ENCODE results near the gene PRMT7. TPM values are rescaled to one million over a fixed set of nuclear protein-coding genes. Genes with fewer than 3 reads are reported as not detected.
"Not testable (repeated sequence)": the region's sequence is repeated elsewhere in the genome, so short reads cannot be mapped to it uniquely, and the experiment has no call there.

The PRMT7 gene
- total RNA-seq, 2 donors from 2014 or later: 55.2 to 59.4 TPM

- Mint-ChIP-seq H3K4me1 (peaks cover 76% of the 10 kb centered on the region), H3K36me3 (ENCODE audit: low read depth) (peaks cover 17% of the 10 kb centered on the region), H3K27me3 (no peaks in the 10 kb centered on the region), H3K4me3 (peak overlapping the region; percentile 94), H3K27ac (peak overlapping the region; percentile 93)
- DNase-seq (no peak), ATAC-seq (no peak)
- no peaks in the 10 kb centered on the region for H3K9me3 ChIP-seq (ENCODE audit: control insufficient read depth, low read length, poor library complexity, severe bottlenecking)
Measured at GRCh38 chr16:68288252-68288650, 22.6 kb upstream of the PRMT7 start.

- Mint-ChIP-seq H3K27ac (peak overlapping the region; percentile 93), H3K36me3 (ENCODE audit: low read depth) (peaks cover 21% of the 10 kb centered on the region), H3K4me1 (peaks cover 75% of the 10 kb centered on the region), H3K4me3 (peak overlapping the region; percentile 7)
- H3K27me3 Mint-ChIP-seq; ATAC-seq; H3K9me3 ChIP-seq (ENCODE audit: control insufficient read depth, low read length, poor library complexity, severe bottlenecking); DNase-seq: not testable (repeated sequence)
Measured at GRCh38 chr16:68288796-68289195, 22.0 kb upstream of the PRMT7 start.

GRCh38 chr16:68289202-68289601 lies 21.6 kb upstream of the PRMT7 start:
- DNase-seq: no peak
- peak overlapping the region; percentile 93 for H3K27ac Mint-ChIP-seq
- no peak for ATAC-seq

GRCh38 chr16:68289621-68290329 lies 21.0 kb upstream of the PRMT7 start:
- no peaks in the 10 kb centered on the region for H3K9me3 ChIP-seq (ENCODE audit: control insufficient read depth, low read length, poor library complexity, severe bottlenecking)
- ATAC-seq (peak; percentile 70), DNase-seq (peak in 2 of 3 donors; percentile 16 to 30)
- Mint-ChIP-seq H3K4me3 (peak overlapping the region; percentile 84), H3K36me3 (ENCODE audit: low read depth) (peaks cover 23% of the 10 kb centered on the region), H3K27me3 (no peaks in the 10 kb centered on the region), H3K4me1 (peaks cover 72% of the 10 kb centered on the region), H3K27ac (peak overlapping the region; percentile 93)

More at GRCh38 chr16:68289202-68289601, 21.6 kb upstream of the PRMT7 start:
- Mint-ChIP-seq H3K4me3 (peak overlapping the region; percentile 84), H3K27me3 (no peaks in the 10 kb centered on the region), H3K4me1 (peaks cover 75% of the 10 kb centered on the region), H3K36me3 (ENCODE audit: low read depth) (peaks cover 22% of the 10 kb centered on the region)
- no peaks in the 10 kb centered on the region for H3K9me3 ChIP-seq (ENCODE audit: control insufficient read depth, low read length, poor library complexity, severe bottlenecking)

GRCh38 chr16:68290450-68290849 lies 20.4 kb upstream of the PRMT7 start:
- H3K4me3 Mint-ChIP-seq: peak overlapping the region; percentile 84
- DNase-seq (no peak), ATAC-seq (no peak)
- H3K9me3 ChIP-seq (ENCODE audit: control insufficient read depth, low read length, poor library complexity, severe bottlenecking): no peaks in the 10 kb centered on the region
- peaks cover 69% of the 10 kb centered on the region for H3K4me1 Mint-ChIP-seq
- H3K36me3 Mint-ChIP-seq (ENCODE audit: low read depth): peaks cover 20% of the 10 kb centered on the region
- peak overlapping the region; percentile 93 for H3K27ac Mint-ChIP-seq
- no peaks in the 10 kb centered on the region for H3K27me3 Mint-ChIP-seq

DNA sequence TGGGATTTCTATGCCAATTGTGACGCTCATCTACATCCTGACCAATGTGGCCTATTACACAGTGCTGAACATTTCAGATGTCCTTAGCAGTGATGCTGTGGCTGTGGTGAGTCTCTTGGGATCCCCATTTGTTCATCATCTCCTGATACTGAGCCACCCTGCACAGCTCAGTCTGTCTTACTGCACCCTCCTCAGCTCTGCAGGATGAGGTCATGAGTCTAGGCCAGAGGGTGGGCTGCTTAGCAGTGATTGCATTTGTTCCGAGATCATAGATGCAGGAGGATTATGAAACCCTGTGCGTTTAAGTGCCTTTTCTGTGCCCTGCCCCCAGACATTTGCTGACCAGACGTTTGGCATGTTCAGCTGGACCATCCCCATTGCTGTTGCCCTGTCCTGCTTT lies 19.6 kb upstream of the PRMT7 start:
- Mint-ChIP-seq H3K27ac (peak overlapping the region; percentile 93), H3K27me3 (no peaks in the 10 kb centered on the region), H3K36me3 (ENCODE audit: low read depth) (peaks cover 22% of the 10 kb centered on the region), H3K4me3 (peak overlapping the region; percentile 80), H3K4me1 (peaks cover 64% of the 10 kb centered on the region)
- no peak for ATAC-seq
- no peak for DNase-seq
- H3K9me3 ChIP-seq (ENCODE audit: control insufficient read depth, low read length, poor library complexity, severe bottlenecking): no peaks in the 10 kb centered on the region

DNA sequence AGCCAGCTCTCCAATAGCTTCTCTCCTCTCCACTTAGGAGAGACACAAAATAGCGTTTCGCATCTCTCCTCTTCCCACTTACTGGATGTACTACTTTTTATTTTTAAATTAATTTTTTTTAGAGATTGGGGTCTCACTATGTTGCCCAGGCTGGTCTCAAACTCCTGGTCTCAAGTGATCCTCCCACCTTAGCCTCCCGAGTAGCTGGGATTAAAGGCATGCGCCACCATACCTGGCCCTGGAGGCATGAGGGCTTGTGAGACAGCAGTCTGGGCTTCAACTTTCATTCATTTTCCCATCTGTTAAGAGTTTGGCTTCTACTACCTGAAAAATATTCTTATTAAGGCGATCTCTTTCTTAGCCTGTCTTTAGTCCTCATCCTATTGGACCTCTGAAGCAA lies 18.4 kb upstream of the PRMT7 start:
- Mint-ChIP-seq H3K4me3 (peak overlapping the region; percentile 45), H3K27me3 (no peaks in the 10 kb centered on the region), H3K4me1 (peaks cover 58% of the 10 kb centered on the region), H3K27ac (peak overlapping the region; percentile 93), H3K36me3 (ENCODE audit: low read depth) (peaks cover 20% of the 10 kb centered on the region)
- no peaks in the 10 kb centered on the region for H3K9me3 ChIP-seq (ENCODE audit: control insufficient read depth, low read length, poor library complexity, severe bottlenecking)
- ATAC-seq (no peak), DNase-seq (no peak)

- no peak for ATAC-seq
- no peaks in the 10 kb centered on the region for H3K9me3 ChIP-seq (ENCODE audit: control insufficient read depth, low read length, poor library complexity, severe bottlenecking)
- Mint-ChIP-seq H3K4me1 (peaks cover 40% of the 10 kb centered on the region), H3K27me3 (no peaks in the 10 kb centered on the region), H3K27ac (peak overlapping the region; percentile 88), H3K4me3 (no peak overlapping the region), H3K36me3 (ENCODE audit: low read depth) (peaks cover 14% of the 10 kb centered on the region)
- DNase-seq: no peak
Measured at GRCh38 chr16:68296291-68296690, 14.5 kb upstream of the PRMT7 start.

DNA sequence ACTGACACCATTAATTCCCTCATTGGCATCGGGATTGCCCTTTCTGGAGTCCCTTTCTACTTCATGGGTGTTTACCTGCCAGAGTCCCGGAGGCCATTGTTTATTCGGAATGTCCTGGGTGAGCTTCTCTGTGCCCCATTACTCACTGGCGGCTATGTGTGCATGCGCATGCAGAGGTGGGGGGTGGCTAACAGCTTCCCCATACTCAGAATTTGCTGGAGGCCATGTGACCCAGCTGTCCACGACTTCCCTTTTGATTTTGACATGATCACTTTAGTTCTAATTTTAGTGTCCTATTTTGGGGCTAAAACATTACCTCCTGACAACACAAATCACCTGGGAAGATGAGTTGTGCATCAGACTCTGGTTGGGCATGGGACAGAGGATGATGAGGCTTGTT lies 14.1 kb upstream of the PRMT7 start:
- H3K4me3 Mint-ChIP-seq: no peak overlapping the region
- H3K27me3 Mint-ChIP-seq: no peaks in the 10 kb centered on the region
- peaks cover 37% of the 10 kb centered on the region for H3K4me1 Mint-ChIP-seq
- no peaks in the 10 kb centered on the region for H3K9me3 ChIP-seq (ENCODE audit: control insufficient read depth, low read length, poor library complexity, severe bottlenecking)
- no peak for DNase-seq
- ATAC-seq: no peak
- peaks cover 16% of the 10 kb centered on the region for H3K36me3 Mint-ChIP-seq (ENCODE audit: low read depth)
- peak overlapping the region; percentile 88 for H3K27ac Mint-ChIP-seq

GRCh38 chr16:68297908-68298307 lies 12.9 kb upstream of the PRMT7 start:
- H3K9me3 ChIP-seq (ENCODE audit: control insufficient read depth, low read length, poor library complexity, severe bottlenecking): no peaks in the 10 kb centered on the region
- Mint-ChIP-seq H3K27me3 (no peaks in the 10 kb centered on the region), H3K27ac (peak overlapping the region; percentile 88), H3K4me1 (peaks cover 32% of the 10 kb centered on the region), H3K4me3 (no peak overlapping the region), H3K36me3 (ENCODE audit: low read depth) (peaks cover 19% of the 10 kb centered on the region)
- ATAC-seq: no peak
- DNase-seq: no peak

- no peaks in the 10 kb centered on the region for H3K9me3 ChIP-seq (ENCODE audit: control insufficient read depth, low read length, poor library complexity, severe bottlenecking)
- H3K27me3 Mint-ChIP-seq: no peaks in the 10 kb centered on the region
- no peak for DNase-seq
- peaks cover 32% of the 10 kb centered on the region for H3K4me1 Mint-ChIP-seq
- no peak for ATAC-seq
- peak overlapping the region; percentile 88 for H3K27ac Mint-ChIP-seq
- H3K36me3 Mint-ChIP-seq (ENCODE audit: low read depth): peaks cover 19% of the 10 kb centered on the region
- no peak overlapping the region for H3K4me3 Mint-ChIP-seq
Measured at GRCh38 chr16:68298312-68298711, 12.5 kb upstream of the PRMT7 start.

DNA sequence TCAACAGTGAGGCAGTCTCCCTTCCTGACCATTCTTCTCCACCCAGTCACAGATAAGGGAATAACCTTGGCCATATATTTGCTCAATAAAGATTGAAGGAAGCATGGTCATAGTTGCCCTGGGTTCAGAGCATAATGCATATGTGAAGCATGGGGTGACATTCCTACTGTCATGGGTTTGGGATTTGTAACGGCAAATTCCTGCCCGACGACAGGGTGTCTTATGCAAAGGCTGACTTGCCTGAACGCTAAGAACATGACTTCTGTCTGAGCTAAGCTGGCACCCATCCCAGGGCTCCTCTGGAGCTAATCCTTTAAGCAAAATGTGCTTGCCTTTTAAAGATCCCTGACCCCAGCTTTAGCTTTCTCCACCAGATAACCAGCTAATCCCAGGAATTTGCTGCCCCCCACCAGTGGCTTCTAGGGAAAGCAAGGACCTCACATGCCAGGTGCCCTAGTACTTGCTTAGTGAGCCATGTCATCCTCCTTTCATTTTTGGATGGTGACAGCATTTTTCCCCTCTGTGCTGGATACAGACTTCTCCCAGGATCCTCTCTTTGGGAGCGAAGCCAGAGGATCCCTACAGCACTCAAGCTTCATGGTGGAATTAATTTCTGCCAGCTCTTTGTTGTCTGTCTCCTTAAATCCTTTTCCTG lies 11.8 kb upstream of the PRMT7 start:
- H3K4me1 Mint-ChIP-seq: peaks cover 25% of the 10 kb centered on the region
- no peak for DNase-seq
- H3K36me3 Mint-ChIP-seq (ENCODE audit: low read depth): peaks cover 16% of the 10 kb centered on the region
- peak overlapping the region; percentile 88 for H3K27ac Mint-ChIP-seq
- H3K4me3 Mint-ChIP-seq: no peak overlapping the region
- ATAC-seq: no peak
- no peaks in the 10 kb centered on the region for H3K9me3 ChIP-seq (ENCODE audit: control insufficient read depth, low read length, poor library complexity, severe bottlenecking)
- H3K27me3 Mint-ChIP-seq: no peaks in the 10 kb centered on the region

DNA sequence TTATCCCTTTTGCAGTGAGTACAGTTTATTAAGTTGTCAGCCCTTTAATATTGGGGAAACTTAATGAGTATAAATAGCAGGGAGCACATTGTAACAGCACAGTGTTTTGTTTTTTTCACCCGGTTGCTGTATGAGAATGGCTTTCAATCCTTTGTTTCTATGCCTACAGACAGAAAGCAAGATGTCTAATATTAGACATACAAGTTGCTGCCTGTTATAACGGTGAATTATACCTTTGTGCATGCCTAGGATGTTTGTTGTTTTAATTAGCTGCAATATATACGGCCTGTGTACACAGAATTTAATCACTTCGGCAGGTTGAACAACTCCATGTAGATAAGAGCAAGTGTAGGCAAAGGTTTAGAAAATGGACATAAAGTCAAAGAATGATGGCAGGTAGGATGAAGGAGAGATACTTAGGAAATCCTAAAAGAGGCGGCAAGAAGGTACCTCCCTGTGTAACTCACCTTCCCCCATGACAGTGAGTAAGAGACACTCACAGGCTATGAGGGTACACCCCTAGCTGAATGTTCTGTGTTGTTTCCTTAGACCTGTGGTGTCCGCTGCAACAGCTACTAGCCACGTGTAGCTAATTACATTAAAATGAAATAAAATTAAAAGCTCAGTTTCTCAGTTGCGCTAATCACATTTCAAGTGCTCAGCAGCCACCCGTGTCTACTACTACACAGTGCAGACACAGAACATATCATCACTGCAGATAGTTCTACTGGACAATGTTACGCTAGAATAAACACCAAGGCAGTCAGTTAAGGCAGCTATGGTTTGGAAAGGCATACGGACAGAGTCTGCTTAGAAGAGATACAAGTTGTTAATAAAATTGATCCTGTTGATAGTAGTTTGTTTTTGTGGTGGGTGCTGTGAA lies 11.0 kb upstream of the PRMT7 start:
- H3K9me3 ChIP-seq (ENCODE audit: control insufficient read depth, low read length, poor library complexity, severe bottlenecking): no peaks in the 10 kb centered on the region
- no peak overlapping the region for H3K4me3 Mint-ChIP-seq
- peaks cover 11% of the 10 kb centered on the region for H3K36me3 Mint-ChIP-seq (ENCODE audit: low read depth)
- H3K27me3 Mint-ChIP-seq: no peaks in the 10 kb centered on the region
- H3K4me1 Mint-ChIP-seq: peaks cover 21% of the 10 kb centered on the region
- no peak for ATAC-seq
- no peak for DNase-seq
- H3K27ac Mint-ChIP-seq: peak overlapping the region; percentile 88
